Measurements from ENCODE around the gene ECSCR.
A peak's percentile ranks its signal among the peaks of the same experiment; 100 is the strongest.
"Not testable (repeated sequence)": the region's sequence is repeated elsewhere in the genome, so short reads cannot be mapped to it uniquely, and the experiment has no call there.

ECSCR gene

DNA sequence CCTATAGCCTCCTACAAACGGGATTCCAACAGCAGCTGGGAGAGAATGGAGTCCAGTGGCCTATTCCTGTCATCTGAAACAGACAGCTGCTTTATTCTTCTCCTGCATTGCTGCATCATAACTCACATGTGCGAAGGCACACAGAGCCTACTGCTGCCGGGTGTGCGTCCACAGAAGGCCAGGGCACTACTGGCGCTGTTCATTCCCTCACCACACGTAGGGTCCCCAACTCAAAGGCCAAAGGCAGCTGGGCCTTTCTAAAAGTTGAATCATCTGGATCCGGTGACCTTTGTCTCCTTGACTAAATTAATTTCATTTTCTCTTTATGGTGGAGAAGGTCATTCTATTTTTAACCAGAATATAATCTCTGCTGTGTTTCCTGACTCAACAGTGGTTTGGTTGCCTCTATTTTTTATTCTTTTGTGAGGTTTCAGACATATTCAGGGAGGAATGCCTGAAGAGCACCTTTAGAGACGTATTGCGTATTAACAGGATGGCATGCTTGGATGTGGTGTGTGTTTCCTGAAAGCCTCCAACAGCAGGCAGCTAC is 47.9 kb downstream of the ECSCR start:
- no peak for DNase-seq (ENCODE audit: low spot score)
- no peak for FAIRE-seq

DNA sequence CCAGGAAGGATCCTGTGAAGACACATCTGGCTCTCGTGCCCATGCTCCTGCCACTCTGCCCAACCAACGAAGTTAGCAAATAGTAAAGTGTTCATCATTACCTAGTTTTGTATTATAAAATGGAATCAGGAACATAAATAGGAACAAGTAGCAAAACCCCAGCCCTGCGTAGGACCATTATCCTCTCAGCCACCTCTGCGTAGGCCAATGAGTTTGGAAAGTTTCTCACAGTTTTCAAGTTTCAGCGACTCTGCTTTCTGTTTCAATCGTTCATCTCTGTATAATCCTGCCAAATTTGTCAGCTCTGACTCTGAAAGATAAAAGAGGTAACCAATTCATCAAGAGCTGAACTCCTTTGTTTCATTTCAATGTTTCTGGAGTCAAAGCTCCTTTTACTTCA is 48.6 kb downstream of the ECSCR start:
- DNase-seq (ENCODE audit: low spot score) (no peak), FAIRE-seq (no peak)

DNA sequence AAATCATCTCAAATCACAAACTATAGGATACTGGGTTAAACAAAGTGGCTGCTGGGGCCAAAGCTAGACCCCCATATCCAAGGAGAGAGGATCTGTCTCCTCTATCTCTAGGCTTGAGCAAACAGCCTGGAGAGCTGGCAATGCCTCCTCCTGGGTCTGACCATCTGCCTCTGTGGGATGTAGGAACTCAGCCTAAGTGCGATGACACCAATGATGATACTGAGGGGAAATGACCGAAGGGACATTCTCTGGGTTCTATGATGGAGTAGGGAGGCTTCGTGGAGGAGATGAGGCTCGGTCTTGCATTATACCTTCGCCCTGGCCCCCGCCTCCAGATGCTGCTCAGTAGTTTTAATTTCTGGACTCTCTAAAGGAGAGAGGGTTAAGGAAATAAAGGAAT is 49.4 kb downstream of the ECSCR start:
- no peak for FAIRE-seq
- DNase-seq (ENCODE audit: low spot score): no peak

DNA sequence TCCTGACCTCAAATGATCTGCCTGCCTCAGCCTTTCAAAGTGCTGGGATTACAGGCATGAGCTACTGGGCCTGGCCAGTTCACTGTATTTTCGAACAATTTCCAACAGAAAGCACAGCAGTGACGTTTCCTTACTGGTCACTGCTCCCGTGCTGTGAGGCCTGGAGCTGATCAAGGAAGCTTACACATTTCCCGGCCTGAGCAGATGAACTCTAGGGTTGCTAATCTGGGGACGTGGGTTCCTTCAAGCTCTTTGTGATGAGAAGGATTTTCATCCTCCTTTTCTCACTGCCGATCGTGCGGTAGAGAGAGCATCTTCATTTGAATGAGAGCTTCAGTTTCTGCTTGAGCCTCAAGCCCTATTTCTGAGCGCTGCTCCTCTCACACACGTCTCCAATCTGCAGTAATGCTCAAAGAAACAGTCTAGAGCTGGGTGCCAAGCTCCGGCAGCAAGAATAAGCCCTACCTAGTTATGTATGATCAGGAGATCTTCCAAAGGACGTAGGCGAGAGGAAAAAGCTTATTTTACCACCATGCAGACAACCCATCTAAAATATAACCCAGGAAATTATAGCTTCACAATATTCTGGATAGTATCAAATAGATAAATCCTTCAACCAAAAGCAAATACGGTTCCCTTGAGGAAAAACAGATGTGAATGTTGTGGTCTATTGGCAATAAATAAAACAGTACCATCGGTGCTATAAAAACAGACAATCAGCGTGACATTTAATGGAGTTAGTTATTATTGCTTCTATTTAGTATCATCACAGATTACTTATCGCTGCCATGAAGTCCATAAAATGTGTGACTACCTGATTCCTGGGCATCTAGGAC is 51.3 kb downstream of the ECSCR start:
- DNase-seq (ENCODE audit: low spot score): no peak

DNA sequence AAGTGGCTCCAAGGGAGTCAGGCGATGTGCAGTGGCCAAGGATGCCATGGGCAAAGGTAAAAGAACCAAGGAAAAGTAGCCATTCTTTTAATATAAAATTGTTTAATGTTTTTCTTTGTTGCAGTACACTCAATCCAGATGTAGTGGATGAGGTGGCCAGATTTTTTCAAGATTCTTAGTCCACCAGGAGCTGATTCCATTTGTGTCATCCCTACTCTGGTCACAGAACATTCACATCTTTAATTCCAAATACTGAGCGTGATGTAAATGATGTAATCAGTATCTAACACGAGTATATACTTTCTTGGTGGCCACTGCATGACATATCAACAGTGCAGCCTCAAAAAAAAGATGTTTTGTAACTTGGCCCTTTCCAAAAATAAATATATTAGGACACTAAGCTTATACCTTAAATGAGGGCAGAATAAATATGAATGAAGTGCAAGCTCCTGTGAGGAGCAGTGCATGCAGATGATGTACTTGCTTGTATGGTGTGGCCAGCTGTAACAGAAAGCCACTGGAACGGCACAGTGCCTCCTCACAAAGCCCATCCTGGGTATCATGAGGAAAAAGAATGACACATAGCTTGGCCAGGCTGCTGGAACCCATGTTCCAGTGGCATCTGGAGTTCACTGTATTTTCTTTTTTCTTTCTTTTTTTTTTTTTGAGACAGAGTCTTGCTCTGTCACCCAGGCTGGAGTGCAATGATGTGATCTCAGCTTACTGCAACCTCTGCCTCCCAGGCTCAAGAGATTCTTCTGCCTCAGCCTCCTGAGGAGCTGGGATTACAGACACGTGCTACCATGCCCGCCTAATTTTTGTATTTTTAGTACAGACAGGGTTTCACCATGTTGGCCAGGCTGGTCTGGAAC is 52.2 kb downstream of the ECSCR start:
- no peak for DNase-seq (ENCODE audit: low spot score)
- no peak for FAIRE-seq

More for the DNA sequence above, 51.3 kb downstream of the ECSCR start:
- no peak for FAIRE-seq

DNA sequence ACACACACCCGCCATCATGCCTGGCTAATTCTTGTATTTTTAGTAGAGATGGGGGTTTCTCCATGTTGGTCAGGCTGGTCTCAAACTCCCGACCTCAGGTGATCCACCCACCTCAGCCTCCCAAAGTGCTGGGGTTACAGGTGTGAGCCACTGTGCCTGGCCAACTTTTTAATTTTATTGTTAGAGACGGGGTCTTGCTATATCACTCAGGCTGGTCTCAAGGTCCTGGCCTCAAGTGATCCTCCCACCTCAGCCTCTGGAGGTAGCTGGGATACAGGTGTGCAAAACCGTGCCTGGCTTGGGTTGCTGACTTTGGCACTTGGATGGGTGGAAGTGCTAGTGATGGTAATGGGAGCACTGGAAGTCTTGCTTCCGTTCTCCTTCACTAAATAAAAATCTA is 53.4 kb downstream of the ECSCR start:
- not testable (repeated sequence) for DNase-seq (ENCODE audit: low spot score); FAIRE-seq

DNA sequence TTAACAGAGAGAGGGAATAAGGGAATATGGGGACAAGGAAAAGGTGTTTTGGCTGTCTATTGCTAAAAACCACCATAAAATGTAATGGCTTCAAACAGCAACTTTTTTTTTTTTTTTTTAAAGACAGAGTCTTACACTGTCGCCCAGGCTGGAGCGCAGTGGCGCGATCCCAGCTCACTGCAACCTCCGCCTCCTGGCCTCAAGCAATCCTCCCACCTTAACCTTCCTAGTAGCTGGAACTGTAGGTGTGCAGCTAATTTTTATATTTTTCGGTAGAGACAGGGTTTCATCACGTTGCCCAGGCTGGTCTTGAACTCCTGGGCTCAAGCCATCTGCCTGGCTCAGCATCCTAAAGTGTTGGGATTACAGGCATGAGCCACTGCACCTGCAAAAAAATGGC is 54.4 kb downstream of the ECSCR start:
- no peak for DNase-seq (ENCODE audit: low spot score)
- FAIRE-seq: no peak

DNA sequence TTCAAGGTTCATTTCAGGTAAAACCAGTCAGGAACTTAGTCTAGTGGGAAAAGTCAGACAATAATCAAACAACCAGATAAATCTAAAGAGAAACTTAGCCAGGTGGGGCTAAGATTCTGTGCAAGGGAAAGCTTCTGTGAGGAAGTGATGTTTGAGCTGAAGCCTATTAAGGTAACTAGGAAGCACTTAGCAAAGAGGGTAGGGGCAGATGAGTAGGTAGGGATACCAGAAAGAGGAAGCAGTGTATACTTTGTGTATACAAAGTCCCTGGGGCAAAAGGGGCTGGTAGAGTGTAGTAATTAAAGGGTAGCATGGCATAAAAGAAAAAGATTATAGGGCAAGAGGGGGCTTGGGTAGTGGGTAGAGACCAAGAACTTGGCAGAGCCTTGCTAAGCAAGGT is 55.0 kb downstream of the ECSCR start:
- FAIRE-seq: no peak
- DNase-seq (ENCODE audit: low spot score): no peak

DNA sequence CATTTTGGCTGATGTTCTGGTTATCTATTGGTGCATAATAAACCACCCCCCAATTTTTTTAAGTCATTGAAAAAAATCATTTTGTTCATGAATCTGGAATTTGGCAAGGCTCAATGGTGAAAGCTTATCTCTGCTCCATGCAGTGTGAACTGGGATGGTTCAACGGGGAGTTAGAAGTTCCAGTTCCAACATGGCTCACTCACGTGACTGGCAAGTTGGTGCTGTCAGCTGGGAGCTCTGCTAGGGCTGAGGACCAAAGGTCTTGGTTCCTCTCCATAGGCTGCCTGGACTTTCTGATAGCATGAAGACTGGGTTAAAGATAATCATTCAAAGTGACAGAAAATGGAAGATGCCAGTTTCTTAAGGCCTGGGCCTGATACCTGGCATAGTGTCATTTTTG is 55.6 kb downstream of the ECSCR start:
- no peak for FAIRE-seq

DNA sequence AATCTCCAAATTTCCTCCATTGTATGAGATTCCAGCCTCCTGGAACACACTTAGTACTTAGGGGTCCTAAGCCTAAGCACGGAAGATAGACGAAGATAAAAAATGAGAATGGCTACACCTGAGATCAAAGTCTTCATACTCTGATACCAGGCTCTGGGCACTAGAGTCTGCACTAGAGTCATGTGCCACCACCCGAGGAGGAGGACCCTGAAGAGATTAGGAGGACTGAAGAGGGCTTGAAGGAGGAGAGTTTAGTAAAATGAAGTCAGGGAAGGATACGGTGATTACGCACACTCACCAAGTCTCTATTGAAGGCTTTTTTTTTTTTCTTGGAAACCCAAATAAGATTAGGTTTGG is 58.1 kb downstream of the ECSCR start:
- FAIRE-seq: no peak
- no peak for DNase-seq (ENCODE audit: low spot score)

More for the DNA sequence above, 55.6 kb downstream of the ECSCR start:
- DNase-seq (ENCODE audit: low spot score): no peak

DNA sequence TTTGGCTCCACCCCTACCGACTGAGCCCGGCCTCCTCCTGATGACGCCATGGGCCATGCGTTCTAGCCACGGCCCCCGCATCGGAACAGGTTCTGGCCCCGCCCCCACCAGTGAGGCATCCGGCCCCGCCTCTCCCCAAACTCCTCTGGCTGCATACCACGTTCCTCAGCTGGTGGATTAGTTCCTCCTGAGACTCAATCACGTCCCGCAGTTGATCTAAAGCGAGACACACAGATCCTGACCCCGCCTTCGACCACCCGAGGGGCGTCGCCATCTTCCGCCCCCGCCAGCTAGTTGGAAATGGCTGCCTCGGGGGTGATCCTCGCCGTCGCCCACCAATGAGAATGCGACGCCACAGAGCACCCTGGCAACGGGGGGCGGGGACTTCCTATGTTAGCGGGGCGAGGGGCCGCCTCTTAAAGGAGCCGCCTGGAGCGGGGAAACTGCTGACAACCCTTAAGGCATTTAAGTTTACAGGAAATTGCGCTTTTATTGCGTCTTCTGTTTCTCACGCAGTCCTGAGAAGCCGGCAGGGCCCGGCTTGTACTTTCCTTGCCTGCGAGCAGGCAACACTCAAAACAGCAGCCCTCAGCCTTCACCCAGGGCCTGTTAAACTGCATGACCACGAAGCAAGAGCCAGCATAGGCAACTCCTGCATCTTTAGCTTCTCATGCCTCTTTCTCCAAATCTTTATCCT is 58.6 kb downstream of the ECSCR start, which contains the start of gene SPATA24:
Gene SPATA24, minus strand, starts transcription at position 303 of the 697 bp plus-strand sequence. Its CDS starts 29 bp downstream, at position 274.
- DNase-seq (ENCODE audit: low spot score) (peak; percentile 86), FAIRE-seq (peak; percentile 62)

DNA sequence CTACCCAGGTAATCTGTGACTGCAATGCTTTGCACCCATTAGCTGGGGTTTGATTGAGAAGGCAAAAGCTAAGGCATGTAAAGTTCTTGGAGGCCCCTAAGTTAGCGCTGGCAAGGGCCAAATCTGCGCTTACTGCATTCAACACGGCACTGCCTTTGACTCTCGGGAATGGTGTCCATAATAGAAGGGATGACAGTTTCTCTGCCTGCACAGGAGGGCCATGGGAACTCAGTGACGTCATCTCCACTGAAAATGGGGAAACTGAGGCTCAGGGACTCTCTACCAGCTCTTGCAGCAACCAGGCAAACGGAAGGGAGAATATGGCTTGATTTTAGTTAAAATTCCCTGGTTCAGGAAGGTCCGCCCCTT is 59.1 kb downstream of the ECSCR start:
- DNase-seq (ENCODE audit: low spot score) (no peak), FAIRE-seq (no peak)

DNA sequence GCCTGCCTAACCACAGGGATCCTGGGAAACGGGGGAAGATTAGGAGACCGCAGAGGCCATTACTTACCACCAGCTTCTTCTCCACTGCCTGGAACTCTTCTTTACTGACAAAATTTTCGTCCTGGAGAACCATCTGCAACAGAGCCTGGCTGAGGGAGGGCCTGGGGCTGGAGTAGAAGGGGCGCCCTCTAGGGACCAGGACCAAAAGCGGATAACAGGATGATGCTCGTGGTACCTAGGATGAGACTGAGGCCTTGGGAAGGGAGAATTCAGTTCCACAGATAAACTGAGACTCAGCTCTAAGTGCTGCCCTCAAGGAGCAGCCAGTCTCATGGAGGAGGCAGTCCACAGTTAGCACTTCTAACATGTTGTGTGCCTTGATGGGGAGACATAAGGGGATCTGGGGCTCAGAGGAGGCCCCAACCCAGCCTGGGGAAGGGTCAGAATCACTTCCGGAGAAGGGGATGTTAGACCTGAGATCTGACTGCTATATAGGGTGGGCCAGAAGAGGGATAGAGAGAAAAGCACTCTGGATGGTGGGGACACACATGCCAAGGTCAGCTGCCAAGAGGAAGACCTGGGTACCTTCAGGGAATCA is 59.9 kb downstream of the ECSCR start:
- FAIRE-seq (no peak), DNase-seq (ENCODE audit: low spot score) (no peak)

DNA sequence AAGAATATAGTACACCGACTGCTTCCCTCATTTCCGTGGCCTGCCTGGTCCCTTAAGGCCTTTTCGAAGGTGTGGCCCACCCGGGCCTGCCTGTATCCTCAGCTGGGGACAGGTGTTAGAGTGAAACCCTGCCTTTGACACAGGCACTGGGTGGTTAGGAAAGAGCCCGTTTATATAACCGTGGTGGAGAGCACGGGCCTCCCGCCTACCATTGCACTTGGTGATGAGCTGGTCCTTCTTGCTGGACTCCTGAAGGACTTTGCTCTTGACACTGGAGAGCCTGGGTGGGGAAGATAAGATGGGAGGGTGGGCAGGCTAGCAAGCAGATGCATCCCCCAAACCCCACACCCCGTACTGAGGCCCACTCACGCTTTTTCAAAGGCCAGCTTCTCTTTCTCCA is 61.0 kb downstream of the ECSCR start:
- no peak for FAIRE-seq
- no peak for DNase-seq (ENCODE audit: low spot score)

DNA sequence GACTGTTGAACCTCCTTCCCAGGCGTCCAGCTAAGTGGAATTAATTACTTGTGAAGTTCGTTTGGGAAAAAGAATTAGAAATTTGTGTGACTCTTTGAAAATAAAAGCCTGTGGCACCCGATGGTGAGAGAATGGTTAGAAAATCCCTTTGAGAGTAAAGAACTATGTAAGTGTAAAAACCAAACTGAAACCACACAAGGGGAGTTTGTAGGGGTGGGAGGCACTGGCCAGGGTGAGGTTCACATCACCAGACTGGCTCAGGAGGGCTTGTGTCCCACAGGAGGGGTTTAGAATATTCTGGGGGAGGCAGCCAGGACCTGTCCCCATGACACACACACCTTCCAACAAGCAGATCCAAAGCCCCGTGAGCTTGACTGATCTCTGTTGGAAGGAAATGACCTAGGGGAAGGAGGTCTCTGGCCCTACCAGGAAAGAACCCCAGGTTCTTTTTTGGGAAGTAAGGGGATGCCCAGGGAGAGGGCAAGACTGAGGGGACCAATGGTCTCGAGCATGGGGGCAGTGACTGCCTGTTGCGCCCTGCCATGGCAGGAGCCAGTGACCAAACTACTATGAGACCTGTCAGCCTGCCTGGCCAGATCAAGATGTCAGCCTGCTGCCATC is 62.9 kb downstream of the ECSCR start:
- FAIRE-seq: no peak
- DNase-seq (ENCODE audit: low spot score): no peak
